Measurements from ENCODE around the gene NINJ1. TPM values are rescaled to one million over a fixed set of nuclear protein-coding genes. Genes with fewer than 3 reads are reported as not detected.
"Not testable (repeated sequence)": the region's sequence is repeated elsewhere in the genome, so short reads cannot be mapped to it uniquely, and the experiment has no call there.

The NINJ1 gene
- total RNA-seq, 2 donors from 2014 or later = 56.0 to 197 TPM

- no peak for ATAC-seq (replicated peaks)
- peaks cover 29% of the 10 kb centered on the region for H3K4me1 Mint-ChIP-seq
- H3K27ac Mint-ChIP-seq = peak overlapping the region; percentile 92
- no peaks in the 10 kb centered on the region for H3K27me3 Mint-ChIP-seq
- H3K9me3 Mint-ChIP-seq = peaks cover 7% of the 10 kb centered on the region
- peaks cover 36% of the 10 kb centered on the region for H3K36me3 Mint-ChIP-seq (ENCODE audit: low read depth)
- peak overlapping the region; percentile 82 for H3K4me3 Mint-ChIP-seq
These were observed 13.6 kb upstream of the NINJ1 start for GRCh38 chr9:93147632-93148031.

- peak; percentile 65 for ATAC-seq (replicated peaks)
- not testable (repeated sequence) for H3K9me3 Mint-ChIP-seq, H3K27me3 Mint-ChIP-seq
- H3K27ac Mint-ChIP-seq = peak overlapping the region; percentile 92
- peak overlapping the region; percentile 82 for H3K4me3 Mint-ChIP-seq
- H3K36me3 Mint-ChIP-seq (ENCODE audit: low read depth) = peaks cover 36% of the 10 kb centered on the region
- peaks cover 29% of the 10 kb centered on the region for H3K4me1 Mint-ChIP-seq
These were observed 12.6 kb upstream of the NINJ1 start for GRCh38 chr9:93146696-93147095.

- H3K27ac Mint-ChIP-seq = peak overlapping the region; percentile 92
- H3K36me3 Mint-ChIP-seq (ENCODE audit: low read depth) = peaks cover 29% of the 10 kb centered on the region
- no peaks in the 10 kb centered on the region for H3K27me3 Mint-ChIP-seq
- peaks cover 24% of the 10 kb centered on the region for H3K4me1 Mint-ChIP-seq
- peak overlapping the region; percentile 84 for H3K4me3 Mint-ChIP-seq
- H3K9me3 Mint-ChIP-seq = peaks cover 7% of the 10 kb centered on the region
- ATAC-seq (replicated peaks) = peak; percentile 32
These were observed 9.9 kb upstream of the NINJ1 start for GRCh38 chr9:93143830-93144530.

- Mint-ChIP-seq H3K4me3 (peak overlapping the region; percentile 6), H3K27ac (no peak overlapping the region), H3K27me3 (no peaks in the 10 kb centered on the region), H3K36me3 (ENCODE audit: low read depth) (peaks cover 10% of the 10 kb centered on the region), H3K4me1 (peaks cover 29% of the 10 kb centered on the region), H3K9me3 (peaks cover 4% of the 10 kb centered on the region)
- no peak for ATAC-seq (replicated peaks)
These were observed 7.9 kb upstream of the NINJ1 start for GRCh38 chr9:93141771-93142483.

- H3K36me3 Mint-ChIP-seq (ENCODE audit: low read depth) = peaks cover 1% of the 10 kb centered on the region
- H3K9me3 Mint-ChIP-seq = no peaks in the 10 kb centered on the region
- peak overlapping the region; percentile 75 for H3K27ac Mint-ChIP-seq
- H3K27me3 Mint-ChIP-seq = no peaks in the 10 kb centered on the region
- H3K4me3 Mint-ChIP-seq = no peak overlapping the region
- peaks cover 28% of the 10 kb centered on the region for H3K4me1 Mint-ChIP-seq
- no peak for ATAC-seq (replicated peaks)
These were observed 5.5 kb upstream of the NINJ1 start for GRCh38 chr9:93139365-93140182.

- Mint-ChIP-seq H3K36me3 (ENCODE audit: low read depth) (peaks cover 11% of the 10 kb centered on the region), H3K27ac (peak overlapping the region; percentile 32), H3K9me3 (no peaks in the 10 kb centered on the region), H3K27me3 (no peaks in the 10 kb centered on the region), H3K4me3 (no peak overlapping the region), H3K4me1 (peaks cover 24% of the 10 kb centered on the region)
- ATAC-seq (replicated peaks) = no peak
These were observed 4.2 kb upstream of the NINJ1 start for GRCh38 chr9:93138171-93138764.

- H3K36me3 Mint-ChIP-seq (ENCODE audit: low read depth) = peaks cover 20% of the 10 kb centered on the region
- H3K9me3 Mint-ChIP-seq = no peaks in the 10 kb centered on the region
- H3K27me3 Mint-ChIP-seq = no peaks in the 10 kb centered on the region
- no peak for ATAC-seq (replicated peaks)
- peak overlapping the region; percentile 32 for H3K27ac Mint-ChIP-seq
- no peak overlapping the region for H3K4me3 Mint-ChIP-seq
- peaks cover 24% of the 10 kb centered on the region for H3K4me1 Mint-ChIP-seq
These were observed 3.3 kb upstream of the NINJ1 start for GRCh38 chr9:93137362-93137761.

GRCh38 chr9:93136011-93136440 is 2.0 kb upstream of the NINJ1 start:
- peaks cover 24% of the 10 kb centered on the region for H3K4me1 Mint-ChIP-seq
- H3K36me3 Mint-ChIP-seq (ENCODE audit: low read depth) = peaks cover 34% of the 10 kb centered on the region

GRCh38 chr9:93134740-93135444 is 841 bp upstream of the NINJ1 start:
- Mint-ChIP-seq H3K4me1 (peaks cover 28% of the 10 kb centered on the region), H3K27ac (peak overlapping the region; percentile 94), H3K4me3 (peak overlapping the region; percentile 96), H3K9me3 (no peaks in the 10 kb centered on the region), H3K36me3 (ENCODE audit: low read depth) (peaks cover 45% of the 10 kb centered on the region), H3K27me3 (no peaks in the 10 kb centered on the region)
- no peak for ATAC-seq (replicated peaks)

More at GRCh38 chr9:93136011-93136440, 2.0 kb upstream of the NINJ1 start:
- Mint-ChIP-seq H3K4me3 (peak overlapping the region; percentile 7), H3K9me3 (no peaks in the 10 kb centered on the region), H3K27ac (no peak overlapping the region), H3K27me3 (no peaks in the 10 kb centered on the region)
- ATAC-seq (replicated peaks) = no peak

- peak overlapping the region; percentile 96 for H3K4me3 Mint-ChIP-seq
- no peak for ATAC-seq (replicated peaks)
These were observed 403 bp downstream of the NINJ1 start for GRCh38 chr9:93133681-93134014.

GRCh38 chr9:93132946-93133680 is 938 bp downstream of the NINJ1 start:
- ATAC-seq (replicated peaks) = peak; percentile 59
- Mint-ChIP-seq H3K36me3 (ENCODE audit: low read depth) (peaks cover 63% of the 10 kb centered on the region), H3K4me1 (peaks cover 34% of the 10 kb centered on the region), H3K9me3 (no peaks in the 10 kb centered on the region), H3K27ac (peak overlapping the region; percentile 93), H3K4me3 (peak overlapping the region; percentile 96), H3K27me3 (no peaks in the 10 kb centered on the region)

More at GRCh38 chr9:93133681-93134014, 403 bp downstream of the NINJ1 start:
- Mint-ChIP-seq H3K27me3 (no peaks in the 10 kb centered on the region), H3K27ac (peak overlapping the region; percentile 93), H3K36me3 (ENCODE audit: low read depth) (peaks cover 58% of the 10 kb centered on the region), H3K9me3 (no peaks in the 10 kb centered on the region), H3K4me1 (peaks cover 35% of the 10 kb centered on the region)

- peak overlapping the region; percentile 96 for H3K4me3 Mint-ChIP-seq
- ATAC-seq (replicated peaks) = no peak
- no peaks in the 10 kb centered on the region for H3K9me3 Mint-ChIP-seq
- peaks cover 28% of the 10 kb centered on the region for H3K4me1 Mint-ChIP-seq
- H3K27ac Mint-ChIP-seq = peak overlapping the region; percentile 93
- no peaks in the 10 kb centered on the region for H3K27me3 Mint-ChIP-seq
- peaks cover 70% of the 10 kb centered on the region for H3K36me3 Mint-ChIP-seq (ENCODE audit: low read depth)
These were observed 1.6 kb downstream of the NINJ1 start for GRCh38 chr9:93132287-93132927.
